Astrocyte of the cerebellum (primary cell): ENCODE data around the gene KIRREL3.

Source experiments
- DNase-seq: peaks from one replicate; pipeline ENCODE4 v3.0.0-alpha.2; 2011; ENCODE audit warnings: low read depth
- H3K4me3 ChIP-seq: 2 replicates; pipeline ENCODE4 v1.5.1; 2011; ENCODE audit warnings: mild to moderate bottlenecking, low read depth, low read length, moderate library complexity
- in situ Hi-C: cut with HindIII; loops from 2 replicates; pipeline ENCODE4 v1.10.0; 2017; ENCODE audit warnings: low sequenced_read_pairs
- TF ChIP-seq, protein P1 (sequence below): IDR thresholded peaks from 2 replicates; pipeline ENCODE4 v1.5.1; 2012; ENCODE audit warnings: low read length, low read depth, moderate library complexity, mild to moderate bottlenecking; ENCODE audit errors: missing control alignments

The KIRREL3 gene

DNA sequence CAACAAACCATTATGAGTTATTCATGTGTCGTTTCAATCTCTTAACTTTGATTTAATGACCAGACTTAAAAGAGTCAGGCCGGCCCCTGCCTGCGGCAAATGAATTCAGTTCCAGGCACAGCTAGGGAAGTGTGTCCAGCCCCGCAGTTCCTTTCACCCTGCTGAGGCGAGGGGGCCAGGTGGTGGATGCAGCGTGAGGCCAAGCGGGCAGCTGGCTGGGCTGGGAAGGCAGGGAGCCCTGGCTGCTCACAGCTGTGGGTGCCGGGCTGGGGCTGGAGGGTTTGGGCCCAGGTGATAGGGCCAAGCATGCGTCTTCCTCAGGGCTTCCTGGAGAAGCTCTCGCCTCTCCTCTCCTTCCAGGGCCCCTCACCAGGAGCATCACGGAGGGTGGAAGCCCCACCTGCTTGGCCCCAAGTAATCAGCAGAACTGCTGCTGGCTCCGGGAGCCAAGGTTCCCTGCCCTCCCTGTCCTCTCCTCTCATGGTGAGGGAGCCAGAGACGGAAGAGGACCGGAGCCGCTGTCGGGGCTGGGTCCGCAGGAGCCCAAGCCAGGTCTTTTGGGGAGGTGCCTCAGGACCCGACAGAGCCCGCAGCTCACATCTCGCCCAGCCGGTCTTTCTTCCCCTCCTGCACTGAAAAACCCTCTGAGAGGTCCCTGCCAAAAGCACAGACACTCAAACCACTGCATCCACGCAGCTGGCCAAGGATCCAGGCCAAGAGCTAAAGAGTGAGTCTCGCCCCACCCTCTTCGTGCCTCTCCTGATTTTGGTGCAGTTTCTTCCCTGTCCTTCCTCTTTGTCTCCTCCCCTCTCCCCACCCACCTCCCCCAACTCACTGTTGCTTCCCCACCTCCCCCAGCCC is 548.1 kb downstream of the KIRREL3 start:
- DNase-seq: no peak
- in situ Hi-C loops: no loop called here
- no peak overlapping the region for H3K4me3 ChIP-seq
- TF ChIP-seq, protein P1, sequence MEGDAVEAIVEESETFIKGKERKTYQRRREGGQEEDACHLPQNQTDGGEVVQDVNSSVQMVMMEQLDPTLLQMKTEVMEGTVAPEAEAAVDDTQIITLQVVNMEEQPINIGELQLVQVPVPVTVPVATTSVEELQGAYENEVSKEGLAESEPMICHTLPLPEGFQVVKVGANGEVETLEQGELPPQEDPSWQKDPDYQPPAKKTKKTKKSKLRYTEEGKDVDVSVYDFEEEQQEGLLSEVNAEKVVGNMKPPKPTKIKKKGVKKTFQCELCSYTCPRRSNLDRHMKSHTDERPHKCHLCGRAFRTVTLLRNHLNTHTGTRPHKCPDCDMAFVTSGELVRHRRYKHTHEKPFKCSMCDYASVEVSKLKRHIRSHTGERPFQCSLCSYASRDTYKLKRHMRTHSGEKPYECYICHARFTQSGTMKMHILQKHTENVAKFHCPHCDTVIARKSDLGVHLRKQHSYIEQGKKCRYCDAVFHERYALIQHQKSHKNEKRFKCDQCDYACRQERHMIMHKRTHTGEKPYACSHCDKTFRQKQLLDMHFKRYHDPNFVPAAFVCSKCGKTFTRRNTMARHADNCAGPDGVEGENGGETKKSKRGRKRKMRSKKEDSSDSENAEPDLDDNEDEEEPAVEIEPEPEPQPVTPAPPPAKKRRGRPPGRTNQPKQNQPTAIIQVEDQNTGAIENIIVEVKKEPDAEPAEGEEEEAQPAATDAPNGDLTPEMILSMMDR: no peak

DNA sequence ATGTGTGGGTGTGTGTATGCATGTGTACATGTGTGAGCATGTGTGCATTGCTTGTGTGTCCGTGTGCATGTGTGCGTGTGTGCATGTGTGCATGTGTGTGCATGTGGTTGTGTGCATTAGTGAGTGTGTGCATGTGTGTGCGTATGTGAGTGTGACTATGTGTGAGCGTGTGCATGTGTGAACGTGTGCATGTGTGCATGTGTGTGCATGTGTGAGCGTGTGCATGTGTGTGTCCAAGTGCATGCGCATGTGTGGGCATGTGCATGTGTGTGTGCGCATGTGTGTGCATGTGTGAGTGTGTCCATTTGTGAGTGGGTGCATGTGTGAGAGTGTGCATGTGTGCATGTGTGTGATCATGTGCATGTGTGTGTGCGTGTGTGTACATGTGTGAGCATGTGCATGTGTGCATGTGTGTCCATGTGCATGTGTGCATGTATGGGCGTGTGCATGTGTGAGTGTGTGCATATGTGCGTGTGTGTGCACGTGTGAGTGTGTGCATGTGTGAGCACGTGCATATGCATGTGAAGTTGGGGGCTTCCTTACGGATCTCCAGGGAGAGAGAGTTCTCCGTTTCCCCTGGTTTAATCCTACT is 549.3 kb downstream of the KIRREL3 start:
- no peak for DNase-seq
- in situ Hi-C loops: no loop called here
- TF ChIP-seq, protein P1: no peak
- no peak overlapping the region for H3K4me3 ChIP-seq

DNA sequence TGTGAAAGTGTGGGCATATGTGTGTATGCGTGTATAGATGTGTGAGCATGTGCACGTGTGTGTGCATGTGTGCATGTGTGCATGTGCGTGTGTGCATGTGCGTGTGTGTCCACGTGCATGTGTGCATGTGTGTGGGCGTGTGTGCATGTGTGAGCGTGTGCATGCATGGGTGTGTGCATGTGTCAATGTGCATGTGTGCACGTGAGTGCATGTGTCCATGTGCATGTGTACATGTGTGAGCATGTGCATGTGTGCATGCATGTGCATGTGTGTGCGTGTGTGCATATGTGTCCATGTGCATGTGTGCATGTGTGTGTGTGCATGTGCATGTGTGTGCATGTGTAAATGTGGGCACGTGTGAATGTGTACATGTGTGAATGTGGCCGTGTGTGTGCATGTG is 549.8 kb downstream of the KIRREL3 start:
- TF ChIP-seq, protein P1: no peak
- no peak for DNase-seq
- no peak overlapping the region for H3K4me3 ChIP-seq
- in situ Hi-C loops: no loop called here

DNA sequence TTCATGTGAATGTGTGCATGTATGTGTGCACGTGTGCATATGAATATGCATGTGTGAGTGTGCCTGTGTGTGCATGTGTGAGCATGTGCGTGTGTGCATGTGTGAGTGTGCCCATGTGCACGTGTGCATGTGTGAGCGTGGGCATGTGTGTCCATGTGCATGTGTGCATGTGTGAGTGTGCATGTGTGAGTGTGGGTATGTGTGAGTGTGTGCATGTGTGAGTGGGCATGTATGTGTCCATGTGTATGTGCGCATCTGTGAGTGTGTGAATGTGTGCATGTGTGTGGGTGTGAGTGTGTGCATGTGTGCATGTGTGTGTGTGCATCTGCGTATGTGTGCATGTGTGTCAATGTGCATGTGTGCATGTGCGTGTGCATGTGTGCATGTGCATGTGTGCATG is 550.4 kb downstream of the KIRREL3 start:
- no peak overlapping the region for H3K4me3 ChIP-seq
- in situ Hi-C loops: no loop called here
- DNase-seq: no peak
- TF ChIP-seq, protein P1: no peak

DNA sequence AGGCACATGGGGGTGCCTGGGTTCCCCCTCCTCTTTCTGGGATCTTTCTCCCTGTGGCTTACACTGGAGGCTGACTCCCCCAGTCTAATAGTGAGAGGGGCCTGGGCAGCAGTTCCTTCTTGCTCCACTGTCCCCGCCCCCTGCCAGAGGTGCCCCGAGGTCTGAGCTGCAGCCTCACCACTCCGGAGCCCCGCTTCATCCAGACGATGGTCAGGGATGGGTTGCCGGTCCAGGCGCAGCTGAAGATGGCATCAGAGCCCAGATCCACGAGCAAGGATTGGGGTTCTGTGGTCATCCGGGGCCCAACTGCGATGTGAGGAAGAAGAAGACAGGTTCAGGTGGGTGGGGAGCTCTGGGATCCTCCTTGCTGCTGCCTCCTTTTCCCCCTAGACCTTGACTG is 554.0 kb downstream of the KIRREL3 start:
- TF ChIP-seq, protein P1: no peak
- in situ Hi-C loops: loop anchor here (5.0 kb wide), 2 partner anchors 54 to 86 kb away; no protein-coding TSS in a partner anchor
- no peak for DNase-seq
- H3K4me3 ChIP-seq: no peak overlapping the region

DNA sequence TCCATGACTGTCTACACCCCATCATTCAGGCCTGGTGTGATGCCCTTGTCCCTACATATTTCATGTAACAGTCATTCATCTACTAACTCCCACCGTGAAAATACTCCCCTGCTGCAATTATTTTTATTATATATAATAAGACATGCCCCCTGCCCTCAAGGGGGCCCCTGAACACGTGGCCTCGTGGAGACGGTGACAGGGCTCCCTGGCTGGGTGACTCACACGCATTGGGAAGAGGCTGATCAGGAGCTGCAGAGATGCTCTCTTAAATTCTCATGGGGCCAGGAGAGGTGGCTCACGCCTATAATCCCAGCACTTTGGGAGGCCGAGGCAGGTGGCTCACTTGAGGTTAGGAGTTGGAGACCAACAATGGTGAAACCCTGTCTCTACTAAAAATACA is 556.5 kb downstream of the KIRREL3 start:
- H3K4me3 ChIP-seq: no peak overlapping the region
- TF ChIP-seq, protein P1: no peak
- in situ Hi-C loops: no loop called here
- no peak for DNase-seq
